SHP77 (cell line): Measurements from ENCODE around the gene CAMK2A.

ENCODE experiments used
- DNase-seq, 2 experiments: peaks; one replicate each; lab custom pipeline; 2025; lab: John Stamatoyannopoulos, UW

CAMK2A gene

GRCh38 chr5:150289551-150290390, at the start of gene CAMK2A:
TSS of gene CAMK2A (minus strand) at chr5:150289773. CDS start at chr5:150289625, 148 bp downstream.
- no peak for DNase-seq

- DNase-seq = peak in 1 of 2 experiments; percentile 23
These were observed 49.6 kb upstream of the CAMK2A start for GRCh38 chr5:150339165-150339564.

DNA sequence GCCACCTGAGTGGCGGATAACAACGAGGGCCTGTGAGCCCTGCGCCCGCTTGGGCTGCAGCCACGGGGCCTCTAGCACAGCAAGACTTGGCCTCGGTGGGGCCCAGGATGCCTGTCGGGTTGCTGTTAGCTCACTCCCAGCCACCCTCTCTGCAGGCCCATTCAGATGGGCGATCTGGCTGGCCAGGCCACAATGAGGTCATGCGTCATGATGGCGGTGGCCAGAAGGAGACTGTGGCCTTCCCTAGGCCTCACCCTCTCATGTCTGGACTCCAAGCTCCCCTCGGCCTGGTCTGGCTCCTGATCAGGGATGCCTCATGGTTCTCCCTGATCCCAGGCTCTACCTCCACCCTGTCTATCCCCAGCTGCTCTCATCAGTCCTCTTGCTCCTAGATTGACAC, 49.0 kb upstream of the CAMK2A start:
- DNase-seq = no peak

- no peak for DNase-seq
These were observed 46.2 kb upstream of the CAMK2A start for GRCh38 chr5:150335778-150336177.

DNA sequence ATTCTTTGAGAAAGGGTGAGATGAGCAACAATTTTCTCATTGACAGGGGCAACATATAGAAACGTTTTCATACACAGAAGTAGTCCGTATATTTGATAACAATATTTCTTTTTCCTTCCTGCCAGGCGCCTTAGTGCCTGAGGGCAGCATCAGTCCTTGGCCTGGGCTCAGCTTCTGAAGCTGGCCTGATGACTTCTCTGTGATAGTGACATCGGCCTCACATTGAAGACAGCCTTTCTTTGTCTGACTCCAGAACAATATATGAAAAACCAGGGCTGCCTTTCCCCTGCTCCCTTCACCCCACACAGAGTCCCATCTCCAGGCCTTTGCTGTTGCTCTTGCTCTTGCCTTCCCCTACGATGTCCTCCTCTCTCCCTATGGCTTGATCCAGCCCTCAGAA, 43.8 kb upstream of the CAMK2A start:
- no peak for DNase-seq

GRCh38 chr5:150329881-150330876, 40.6 kb upstream of the CAMK2A start:
- DNase-seq = no peak

- no peak for DNase-seq
These were observed 39.5 kb upstream of the CAMK2A start for GRCh38 chr5:150329038-150329437.

- no peak for DNase-seq
These were observed 38.9 kb upstream of the CAMK2A start for GRCh38 chr5:150328515-150328914.

- DNase-seq = no peak
These were observed 37.6 kb upstream of the CAMK2A start for GRCh38 chr5:150327139-150327538.

DNA sequence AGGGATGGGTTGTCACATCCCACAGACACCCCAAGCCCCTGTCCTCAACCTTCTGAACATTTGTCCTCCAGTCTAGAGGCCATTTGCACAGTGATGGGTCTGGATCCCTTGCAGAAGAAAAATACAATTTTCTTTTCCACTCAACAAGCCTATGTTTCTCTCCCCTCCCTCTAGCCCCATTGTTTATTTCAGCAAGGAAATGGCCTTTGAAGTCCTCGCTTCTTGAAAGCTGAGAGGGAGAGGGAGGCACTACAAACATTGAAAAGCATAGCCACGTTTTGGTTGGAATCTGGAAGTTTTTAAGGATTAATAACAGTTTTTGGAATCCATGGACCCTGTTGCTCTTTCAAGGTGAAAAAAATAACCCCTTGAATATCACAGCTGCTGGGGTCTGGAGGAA, 37.1 kb upstream of the CAMK2A start:
- no peak for DNase-seq

DNA sequence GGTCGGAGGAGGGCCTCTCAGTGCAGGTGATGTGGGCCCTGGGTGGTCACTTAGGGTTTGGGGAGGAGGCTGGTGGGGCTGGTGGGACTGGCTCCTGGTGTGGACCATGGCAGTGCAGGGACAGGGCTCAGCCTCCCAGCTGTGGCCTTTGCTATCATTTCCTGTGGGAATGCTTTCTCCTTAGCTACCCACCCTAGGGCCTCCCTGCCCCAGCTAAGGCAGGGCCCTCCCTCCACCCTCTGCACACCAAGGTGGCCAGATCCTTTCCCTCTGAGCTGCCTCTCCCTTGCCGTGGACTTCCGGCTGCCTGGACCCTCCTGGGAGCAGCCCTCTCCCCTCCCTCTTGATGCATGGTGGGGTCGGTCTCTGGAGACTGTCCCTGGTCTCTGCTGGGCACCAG, 35.9 kb upstream of the CAMK2A start:
- DNase-seq = no peak

- no peak for DNase-seq
These were observed 34.2 kb upstream of the CAMK2A start for GRCh38 chr5:150323819-150324218.

- no peak for DNase-seq
These were observed 33.5 kb upstream of the CAMK2A start for GRCh38 chr5:150323092-150323491.

GRCh38 chr5:150322202-150322601, 32.6 kb upstream of the CAMK2A start:
- DNase-seq = no peak

- no peak for DNase-seq
These were observed 32.2 kb upstream of the CAMK2A start for GRCh38 chr5:150321784-150322183.

DNA sequence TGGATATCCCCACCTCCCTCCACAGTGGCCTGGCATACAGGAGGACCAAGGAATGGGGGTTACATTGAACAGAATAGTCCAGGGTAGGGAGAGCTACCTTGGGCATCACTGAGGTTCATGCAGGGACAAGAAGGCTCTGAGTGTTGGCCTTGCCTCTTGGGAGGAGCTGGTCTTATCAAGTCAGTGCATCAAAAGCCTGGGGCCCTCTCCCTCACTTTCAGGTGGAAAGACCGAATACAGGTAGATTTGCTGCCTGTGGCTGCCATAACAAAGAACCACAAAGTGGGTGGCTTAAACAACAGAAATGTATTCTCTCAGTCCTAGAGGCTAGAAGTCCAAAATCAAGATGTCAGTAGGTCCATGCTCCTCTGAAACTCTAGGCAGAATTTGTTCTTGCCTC, 31.6 kb upstream of the CAMK2A start:
- no peak for DNase-seq

- no peak for DNase-seq
These were observed 30.6 kb upstream of the CAMK2A start for GRCh38 chr5:150320044-150320613.

DNA sequence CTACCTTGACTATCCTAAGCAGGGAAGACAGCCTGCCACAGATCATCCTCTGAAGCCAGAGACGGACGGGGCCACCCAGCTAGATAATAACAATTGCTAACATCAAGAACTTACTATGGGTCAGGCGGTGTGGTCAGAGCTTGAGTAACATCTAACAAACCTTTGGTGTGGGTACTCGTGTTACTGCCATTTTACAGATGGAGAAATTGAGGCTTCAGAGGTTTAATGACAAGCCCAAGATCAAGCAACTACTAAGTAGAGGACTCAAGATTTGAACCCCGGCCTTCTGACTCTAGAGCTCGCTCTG, 29.9 kb upstream of the CAMK2A start:
- DNase-seq = no peak

DNA sequence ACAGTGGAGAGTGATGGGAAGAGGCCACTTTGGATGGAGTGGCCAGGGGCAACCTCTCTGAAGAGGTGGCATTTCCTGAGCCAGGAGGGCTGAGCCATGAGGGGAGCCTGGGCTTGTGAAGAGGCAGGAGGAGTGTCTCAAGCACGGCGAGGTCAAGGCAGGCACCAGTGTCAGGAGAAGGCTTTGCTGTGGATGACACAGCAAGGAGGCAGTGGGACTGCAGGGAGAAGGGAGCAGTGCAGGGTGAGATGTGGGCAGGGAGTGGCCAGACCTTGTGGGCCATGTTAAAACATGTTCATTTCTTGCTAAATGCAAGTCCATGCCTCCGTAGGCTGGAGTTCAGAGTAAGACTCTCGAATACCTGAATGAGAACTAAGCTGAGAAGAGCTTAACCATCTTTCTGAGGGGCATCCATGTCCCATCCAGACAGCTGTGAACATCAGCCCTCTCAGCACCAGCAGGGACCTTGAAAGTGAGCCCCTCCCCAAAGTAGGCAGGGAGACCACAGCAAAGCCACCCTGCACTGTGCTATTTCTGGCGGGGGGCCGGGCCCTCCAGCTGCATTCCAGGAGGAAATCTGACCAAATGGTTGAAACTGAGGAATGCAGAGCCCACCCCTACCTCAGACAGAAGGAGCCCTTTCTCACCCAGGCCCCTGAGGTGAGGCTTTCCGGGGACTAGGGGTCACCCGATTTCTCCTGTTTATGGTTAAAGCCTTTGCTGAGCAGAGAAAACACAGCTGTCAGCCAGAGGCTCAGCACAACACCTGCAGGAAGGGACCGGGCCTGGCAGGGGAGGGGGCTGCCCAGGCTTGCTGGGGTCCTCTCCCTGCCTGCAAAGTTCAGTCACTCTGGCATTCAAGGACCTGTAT, 29.3 kb upstream of the CAMK2A start:
- no peak for DNase-seq

DNA sequence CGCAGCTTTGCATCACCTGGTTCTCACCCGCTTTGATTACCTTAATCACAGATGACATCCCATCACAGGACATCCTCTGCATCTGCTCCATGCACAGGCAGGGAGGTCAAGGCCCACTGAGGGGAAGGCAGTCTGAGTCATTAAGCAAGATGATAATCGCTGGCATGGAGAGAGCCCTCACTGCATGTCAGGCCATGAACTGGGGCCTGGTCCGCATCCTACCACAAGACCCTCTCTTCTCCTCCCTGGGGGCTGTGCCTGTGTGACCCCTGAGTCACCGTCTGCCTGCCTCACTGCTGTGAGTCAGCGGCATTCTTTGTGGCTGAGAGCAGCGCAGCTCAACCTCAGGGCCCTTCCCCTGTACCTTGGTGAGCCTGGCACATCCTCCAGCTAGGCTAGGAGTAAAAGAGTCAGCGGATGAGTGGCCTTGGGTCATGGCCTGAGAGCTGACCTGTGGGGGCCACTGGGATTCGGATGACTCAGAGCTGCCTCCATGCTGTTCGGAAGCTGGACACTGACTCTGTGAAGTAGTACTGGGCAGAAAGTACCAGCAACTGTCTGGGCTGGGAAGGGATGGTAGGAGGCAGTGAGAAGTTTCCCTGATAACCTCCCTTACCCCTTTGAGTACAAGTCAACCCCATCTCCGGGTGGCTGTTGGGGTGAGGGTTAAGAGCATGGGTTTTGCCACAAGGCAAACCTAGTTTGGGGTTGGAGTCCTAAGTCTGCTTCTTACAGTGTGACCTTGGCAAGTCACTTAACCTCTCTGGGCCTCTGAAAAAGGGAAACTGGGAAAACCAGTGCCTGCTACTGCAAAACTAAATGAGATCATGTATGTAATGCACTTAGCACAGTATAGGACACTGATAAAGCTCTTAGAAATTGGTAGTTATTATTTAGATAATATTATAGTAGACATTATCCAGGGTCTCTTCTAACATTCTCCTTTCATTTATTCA, 27.8 kb upstream of the CAMK2A start:
- no peak for DNase-seq

DNA sequence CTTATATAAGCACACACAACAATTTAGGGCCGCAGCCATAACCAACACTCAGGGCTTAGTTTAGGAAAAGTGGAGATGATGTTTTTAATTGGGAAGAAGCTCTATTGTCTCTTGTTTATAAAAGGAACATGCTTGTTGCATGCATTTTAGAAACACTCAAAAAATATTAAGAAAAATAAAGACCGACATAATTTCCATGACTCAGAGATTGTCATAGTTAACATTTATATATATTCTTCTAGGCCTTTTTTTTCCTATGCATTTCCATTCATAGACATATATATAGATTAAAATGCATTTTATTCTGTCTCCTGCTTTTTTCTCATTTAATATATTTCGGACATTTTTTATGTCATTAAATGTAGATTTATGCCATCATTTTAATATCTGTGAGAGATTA, 26.7 kb upstream of the CAMK2A start:
- no peak for DNase-seq
